Kidney tubule cell (primary cell): ENCODE measurements around the gene ARHGAP24.
"Not testable (repeated sequence)": the region's sequence is repeated elsewhere in the genome, so short reads cannot be mapped to it uniquely, and the experiment has no call there.

Source experiments
- DNase-seq: peaks from one replicate; pipeline ENCODE4 v3.0.0-alpha.2; 2018; ENCODE audit warnings: low spot score

The ARHGAP24 gene

GRCh38 chr4:85956293-85956945 lies 481.5 kb downstream of the ARHGAP24 start:
- peak; percentile 38 for DNase-seq

GRCh38 chr4:85961887-85962286 lies 486.9 kb downstream of the ARHGAP24 start:
- DNase-seq = no peak

GRCh38 chr4:85963231-85963630 lies 488.3 kb downstream of the ARHGAP24 start:
- DNase-seq = no peak

GRCh38 chr4:85964298-85964697 lies 489.3 kb downstream of the ARHGAP24 start:
- DNase-seq = peak; percentile 31

DNA sequence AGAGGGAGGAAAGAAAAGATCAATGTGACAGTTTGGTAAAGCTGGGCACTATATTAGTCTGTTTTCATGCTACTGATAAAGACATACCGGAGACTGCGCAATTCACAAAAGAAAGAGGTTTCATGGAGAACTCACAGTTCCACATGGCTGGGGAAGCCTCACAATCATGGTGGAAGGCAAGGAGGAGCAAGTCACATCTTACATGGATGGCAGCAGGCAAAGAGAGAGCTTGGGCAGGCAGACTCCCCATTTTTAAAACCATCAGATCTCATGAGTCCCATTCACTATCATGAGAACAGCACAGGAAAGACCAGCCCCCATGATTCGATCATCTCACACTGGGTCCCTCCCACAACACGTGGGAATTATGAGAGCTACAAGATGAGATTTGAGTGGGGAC lies 490.1 kb downstream of the ARHGAP24 start:
- DNase-seq = not testable (repeated sequence)

DNA sequence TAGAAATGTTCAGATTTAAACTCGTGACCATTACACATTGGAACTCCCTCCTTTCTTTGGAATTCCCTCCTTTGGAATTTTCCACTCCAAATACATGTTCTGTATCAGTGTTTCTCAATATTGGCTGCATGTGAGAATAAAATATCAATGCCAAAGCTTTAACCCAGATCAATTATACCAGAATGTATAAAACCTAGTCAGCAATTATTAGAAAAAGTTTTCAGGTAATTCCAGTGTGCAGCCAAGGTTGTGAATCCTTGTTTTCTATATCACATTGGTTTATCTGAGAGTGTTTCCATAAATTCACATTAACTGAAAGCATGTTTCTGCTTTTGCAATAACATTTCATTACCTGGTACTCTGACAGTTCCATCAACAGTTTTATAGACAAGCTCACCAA lies 490.6 kb downstream of the ARHGAP24 start:
- no peak for DNase-seq

DNA sequence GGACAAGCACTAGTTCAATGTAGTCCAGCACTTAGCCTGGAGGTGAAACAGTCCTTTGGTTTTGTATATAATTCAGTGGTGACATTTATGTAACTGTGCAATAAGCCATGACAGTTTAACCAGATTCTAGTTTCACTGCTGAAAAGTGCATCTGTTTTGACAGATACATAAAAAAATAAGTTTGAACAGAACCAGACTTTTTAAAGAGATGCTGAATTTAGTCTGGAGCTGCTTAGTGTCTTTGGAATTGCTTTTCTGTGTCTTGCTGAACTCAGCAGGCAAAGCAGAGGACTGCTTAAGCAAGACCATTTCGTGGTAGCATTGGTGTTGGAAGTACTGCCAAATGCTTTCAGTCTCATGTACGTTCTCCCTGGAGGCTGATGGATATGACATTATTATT lies 491.4 kb downstream of the ARHGAP24 start:
- DNase-seq = no peak

DNA sequence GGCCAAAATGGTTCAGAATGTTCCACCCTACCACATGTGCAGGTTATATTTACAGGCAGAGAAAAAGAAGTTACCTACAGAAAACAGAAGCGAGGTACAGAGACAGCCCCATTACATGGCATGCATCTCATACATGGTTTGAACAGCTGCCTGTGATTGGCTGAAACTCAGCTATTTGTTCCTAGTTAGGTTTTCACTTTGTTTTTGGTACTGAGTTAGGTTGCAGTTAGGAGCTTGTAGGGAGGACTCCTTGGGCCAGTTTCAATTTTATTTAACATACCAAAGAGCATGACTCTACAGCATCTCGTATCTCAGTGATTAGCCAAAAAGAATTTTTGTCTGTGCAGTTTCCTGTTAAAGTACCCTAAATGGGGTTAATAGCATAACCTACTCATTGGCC lies 492.9 kb downstream of the ARHGAP24 start:
- peak; percentile 12 for DNase-seq

DNA sequence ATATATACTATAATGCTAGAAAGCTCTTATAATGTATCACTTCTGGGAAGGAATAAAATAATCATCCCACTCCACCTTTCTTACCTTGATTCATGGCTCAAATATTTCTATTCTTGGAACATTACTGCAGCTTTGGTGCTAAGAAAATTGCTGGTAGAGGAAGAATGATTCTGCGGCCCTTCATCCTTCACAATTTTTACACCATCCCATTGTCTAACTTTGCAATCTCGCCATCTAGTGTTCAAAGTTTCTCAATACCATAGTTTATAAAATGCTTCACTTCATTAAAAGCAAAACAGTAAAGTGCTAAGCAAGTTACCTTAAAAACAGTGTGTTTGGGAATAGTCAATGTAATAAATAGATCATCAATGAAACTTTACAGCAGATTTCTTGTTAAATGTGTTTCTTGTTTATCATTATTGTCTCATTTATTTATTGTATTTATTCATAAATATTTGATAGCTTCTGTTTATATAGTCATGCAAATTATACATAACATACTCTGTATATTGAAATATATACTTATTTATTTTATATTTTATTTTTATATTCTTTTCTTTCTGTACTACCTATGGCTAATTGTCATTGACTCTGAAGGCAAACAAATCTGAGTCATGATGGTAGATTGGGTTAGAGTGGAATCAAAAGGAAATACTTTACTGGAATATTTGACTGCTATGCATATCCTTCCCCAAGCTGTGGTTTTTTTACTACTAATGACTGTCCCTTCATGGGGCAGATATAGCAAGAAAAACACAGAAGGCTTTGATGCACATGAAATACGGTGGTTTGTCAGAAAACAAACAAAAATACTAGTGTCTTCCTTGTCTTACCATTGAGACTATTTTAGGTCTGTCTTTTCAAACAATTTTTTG lies 494.2 kb downstream of the ARHGAP24 start:
- peak; percentile 79 for DNase-seq

DNA sequence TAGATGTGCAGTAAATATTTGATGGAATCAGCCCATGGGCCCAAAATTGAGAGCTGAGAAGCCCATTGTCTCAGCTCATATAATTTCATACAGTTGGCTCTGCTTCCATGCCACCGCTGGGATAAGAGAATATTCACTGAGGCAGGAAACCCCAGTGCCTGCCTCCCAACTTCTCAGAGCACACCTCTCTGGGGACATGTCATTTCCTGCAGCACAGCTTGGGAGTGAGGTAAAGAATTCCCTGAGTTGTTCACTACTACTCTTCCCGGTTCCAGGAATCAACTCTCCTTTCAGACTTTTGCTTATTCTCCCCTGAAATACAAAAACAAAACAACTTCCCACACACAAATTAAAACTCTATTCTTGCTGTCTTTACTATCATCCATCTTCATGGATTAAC lies 495.6 kb downstream of the ARHGAP24 start:
- peak; percentile 39 for DNase-seq

- no peak for DNase-seq
Measured at GRCh38 chr4:85979276-85979675, 504.3 kb downstream of the ARHGAP24 start.

DNA sequence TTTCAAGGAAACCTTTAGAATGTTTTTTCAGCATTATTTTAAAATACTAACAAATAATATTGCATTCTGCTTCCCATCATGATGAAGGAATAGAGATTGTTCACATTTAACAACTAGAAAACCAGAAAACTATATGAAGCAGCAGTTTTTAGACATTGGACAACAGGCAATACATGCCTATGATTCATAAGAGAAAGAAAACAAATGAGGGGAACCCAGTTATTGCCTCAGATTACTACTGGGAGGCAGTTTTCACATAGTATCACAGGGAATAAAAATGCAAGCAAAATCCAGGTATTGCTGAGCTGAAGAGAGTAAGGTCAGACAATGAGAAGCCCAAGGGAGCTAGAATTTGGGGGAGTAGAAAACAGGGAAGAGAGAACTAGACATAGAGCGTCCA lies 511.3 kb downstream of the ARHGAP24 start:
- DNase-seq = no peak

DNA sequence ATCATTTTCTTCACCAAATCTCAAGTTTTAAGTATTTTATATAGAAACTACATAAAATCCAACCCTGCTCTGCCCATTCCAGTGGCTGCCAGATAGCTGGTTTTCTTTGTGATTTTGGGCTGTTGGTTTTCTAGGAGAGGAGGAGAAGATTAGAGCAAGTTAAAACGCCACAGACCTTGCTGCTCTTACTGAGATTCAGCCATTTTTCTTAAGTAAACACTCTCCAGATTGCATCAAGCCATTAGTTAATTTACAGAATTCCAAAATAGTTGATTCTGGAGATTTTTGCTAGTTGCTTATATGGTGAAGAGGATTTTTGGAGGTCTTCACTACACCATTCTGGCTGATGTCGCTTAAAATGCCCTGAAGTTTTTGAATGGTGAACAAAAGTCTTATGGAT lies 518.7 kb downstream of the ARHGAP24 start:
- DNase-seq = no peak

- DNase-seq = no peak
Measured at GRCh38 chr4:85994576-85994975, 519.6 kb downstream of the ARHGAP24 start.

DNA sequence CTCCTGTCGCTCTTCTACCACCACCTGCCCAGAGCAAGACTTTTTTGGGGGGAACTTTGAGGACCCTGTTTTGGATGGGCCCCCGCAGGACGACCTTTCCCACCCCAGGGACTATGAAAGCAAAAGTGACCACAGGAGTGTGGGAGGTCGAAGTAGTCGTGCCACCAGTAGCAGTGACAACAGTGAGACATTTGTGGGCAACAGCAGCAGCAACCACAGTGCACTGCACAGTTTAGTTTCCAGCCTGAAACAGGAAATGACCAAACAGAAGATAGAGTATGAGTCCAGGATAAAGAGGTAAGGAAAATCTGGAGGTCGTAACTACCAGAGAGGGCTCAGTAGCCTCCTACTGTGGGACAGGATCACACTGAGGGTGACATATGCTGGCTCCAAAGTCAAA lies 520.4 kb downstream of the ARHGAP24 start:
- no peak for DNase-seq

DNA sequence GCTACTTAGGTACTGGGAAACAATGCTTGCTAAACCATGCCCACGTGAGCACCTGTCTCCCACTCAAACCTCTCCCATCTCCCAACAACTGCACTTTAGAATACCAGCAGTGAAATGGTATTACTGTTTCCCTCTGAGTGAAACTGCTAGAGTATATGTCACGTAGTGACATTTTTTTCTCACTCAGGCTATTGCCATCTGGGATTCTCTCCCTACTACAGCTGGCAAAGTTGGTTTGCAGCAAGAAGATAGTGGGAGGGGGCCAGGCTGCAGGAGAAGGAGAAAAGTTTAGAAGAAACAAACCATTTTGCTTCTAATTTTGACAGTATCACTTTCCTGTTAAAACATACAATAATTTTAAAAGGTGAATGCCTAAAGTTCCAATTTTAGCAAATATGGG lies 526.6 kb downstream of the ARHGAP24 start:
- no peak for DNase-seq

- DNase-seq = no peak
Measured at GRCh38 chr4:86004030-86004429, 529.1 kb downstream of the ARHGAP24 start.

DNA sequence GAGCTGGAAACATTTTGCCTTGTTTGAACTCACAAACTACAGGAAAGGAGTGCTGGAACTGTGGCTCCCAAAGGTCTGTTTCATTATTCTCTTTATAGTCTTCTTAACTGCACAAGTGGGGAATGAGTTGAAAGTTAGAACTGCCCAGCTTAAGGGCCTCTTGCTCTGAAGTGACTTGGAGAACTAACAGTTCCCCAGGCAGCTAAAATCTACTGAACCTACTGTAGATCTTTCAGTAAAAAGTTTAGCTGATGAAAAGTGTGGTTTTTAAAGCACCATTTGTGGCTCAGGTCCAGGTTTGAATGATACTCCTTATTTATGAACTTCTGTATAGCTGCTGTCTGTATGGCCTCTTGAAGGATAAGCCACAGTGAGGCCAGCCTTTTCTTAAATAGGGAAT lies 531.1 kb downstream of the ARHGAP24 start:
- no peak for DNase-seq

DNA sequence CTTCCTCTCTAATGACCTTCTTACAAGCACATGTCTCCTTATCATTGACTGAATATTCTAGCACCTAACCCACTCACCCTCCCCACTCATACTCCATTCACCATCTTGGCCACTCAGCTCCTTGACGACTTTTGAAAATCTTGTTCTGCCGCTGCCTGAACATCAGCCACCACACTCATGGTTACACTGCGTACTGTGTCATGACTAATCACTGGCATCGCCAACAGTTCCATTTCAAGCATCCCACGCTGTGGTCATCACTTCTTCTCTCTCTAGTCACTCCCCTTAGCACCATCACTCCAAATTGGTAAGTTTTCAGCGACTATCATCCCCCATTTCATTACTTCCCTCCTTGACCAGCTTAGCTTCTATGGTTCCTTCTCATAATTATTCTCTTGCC lies 532.1 kb downstream of the ARHGAP24 start:
- DNase-seq = no peak

GRCh38 chr4:86011117-86011516 lies 536.2 kb downstream of the ARHGAP24 start:
- peak; percentile 52 for DNase-seq

DNA sequence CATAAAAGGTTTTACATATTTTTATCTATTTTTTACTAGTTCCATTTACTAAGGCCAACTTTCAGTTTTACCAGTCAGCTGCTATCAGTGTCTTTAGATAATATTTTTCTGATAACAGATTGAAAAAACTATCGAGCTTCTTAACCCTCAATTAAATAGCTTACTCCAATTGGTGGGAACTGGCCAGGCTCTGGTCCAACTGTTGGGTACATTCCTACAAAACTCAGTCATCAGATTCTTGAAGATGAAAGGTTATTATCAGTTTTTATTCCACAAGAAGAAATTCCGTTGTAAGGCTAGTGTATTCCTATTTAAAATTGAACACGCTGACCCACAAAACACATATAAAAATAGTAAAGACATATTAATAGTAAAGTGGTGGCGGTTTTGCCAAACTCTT lies 538.7 kb downstream of the ARHGAP24 start:
- DNase-seq = no peak

GRCh38 chr4:86014599-86014998 lies 539.6 kb downstream of the ARHGAP24 start:
- no peak for DNase-seq
